GM18498 (cell line): ENCODE measurements around the gene KRTDAP.

Experiments used
- ATAC-seq: cut with Tn5 transposase; IDR thresholded peaks from one replicate; pipeline ENCODE4 v1.9.1; 2021; ENCODE audit warnings: mild to moderate bottlenecking, moderate library complexity; ENCODE audit not compliant: unreplicated experiment

The KRTDAP gene

GRCh38 chr19:35513628-35514281 is 23.5 kb upstream of the KRTDAP start, which contains the start of gene DMKN:
Gene DMKN (minus strand): TSS chr19:35513649. CDS start chr19:35513475, 174 bp downstream.
- no peak for ATAC-seq

- ATAC-seq = no peak
These were observed 22.8 kb upstream of the KRTDAP start for GRCh38 chr19:35512831-35513627.

- no peak for ATAC-seq
These were observed 21.1 kb upstream of the KRTDAP start for GRCh38 chr19:35511337-35511736.

- ATAC-seq = no peak
These were observed 20.3 kb upstream of the KRTDAP start for GRCh38 chr19:35510626-35510964.

GRCh38 chr19:35509861-35510625 is 19.8 kb upstream of the KRTDAP start:
- ATAC-seq = no peak

- no peak for ATAC-seq
These were observed 18.9 kb upstream of the KRTDAP start for GRCh38 chr19:35509018-35509652.

- no peak for ATAC-seq
These were observed 17.9 kb upstream of the KRTDAP start for GRCh38 chr19:35508129-35508528.

- ATAC-seq = no peak
These were observed 17.3 kb upstream of the KRTDAP start for GRCh38 chr19:35507561-35507960.

- no peak for ATAC-seq
These were observed 15.7 kb upstream of the KRTDAP start for GRCh38 chr19:35506011-35506410.

GRCh38 chr19:35502751-35503150 is 12.5 kb upstream of the KRTDAP start:
- ATAC-seq = no peak

- ATAC-seq = no peak
These were observed 11.4 kb upstream of the KRTDAP start for GRCh38 chr19:35501684-35502083.

GRCh38 chr19:35500611-35501010 is 10.3 kb upstream of the KRTDAP start:
- no peak for ATAC-seq

GRCh38 chr19:35498984-35499527 is 8.8 kb upstream of the KRTDAP start:
- no peak for ATAC-seq

- ATAC-seq = no peak
These were observed 8.0 kb upstream of the KRTDAP start for GRCh38 chr19:35498220-35498619.

GRCh38 chr19:35497406-35497805 is 7.1 kb upstream of the KRTDAP start:
- no peak for ATAC-seq

- no peak for ATAC-seq
These were observed 5.1 kb upstream of the KRTDAP start for GRCh38 chr19:35495107-35496064.

- ATAC-seq = no peak
These were observed 3.7 kb upstream of the KRTDAP start for GRCh38 chr19:35493971-35494370.

GRCh38 chr19:35491836-35492360 is 1.6 kb upstream of the KRTDAP start:
- no peak for ATAC-seq

- no peak for ATAC-seq
These were observed 1.6 kb downstream of the KRTDAP start for GRCh38 chr19:35488677-35489076.
